Memory B cell (primary cell): Measurements from ENCODE around the gene PBX4.
"Not testable (repeated sequence)": the region's sequence is repeated elsewhere in the genome, so short reads cannot be mapped to it uniquely, and the experiment has no call there.

Experiments
- ATAC-seq: fragments of 150-1000 bp; cut with Tn5 transposase; 2 replicates; pipeline ENCODE4 v1.10.0; 2021; ENCODE audit warnings: low read depth, mild to moderate bottlenecking, moderate library complexity
- DNase-seq, 2 donors: peaks; one replicate each; pipeline ENCODE4 v3.0.0; 2022; ENCODE audit warnings: low spot score in 2 of 2
- H3K27ac Mint-ChIP-seq: one replicate; pipeline ENCODE4 v1.8.0; 2022; ENCODE audit warnings: mild to moderate bottlenecking, moderate library complexity, mixed read lengths
- H3K27me3 Mint-ChIP-seq: one replicate; pipeline ENCODE4 v1.8.0; 2022; ENCODE audit warnings: mixed read lengths
- H3K36me3 Mint-ChIP-seq: one replicate; pipeline ENCODE4 v1.8.0; 2022; ENCODE audit warnings: mild to moderate bottlenecking, mixed read lengths
- H3K4me1 Mint-ChIP-seq: one replicate; pipeline ENCODE4 v1.8.0; 2022; ENCODE audit warnings: mixed read lengths
- H3K4me3 Mint-ChIP-seq: one replicate; pipeline ENCODE4 v1.8.0; 2022; ENCODE audit warnings: mild to moderate bottlenecking, moderate library complexity, mixed read lengths
- H3K9me3 Mint-ChIP-seq: one replicate; pipeline ENCODE4 v1.8.0; 2022; ENCODE audit warnings: mixed read lengths

PBX4 gene

GRCh38 chr19:19618219-19619051 is at the start of gene PBX4:
PBX4 (minus strand) TSS chr19:19618687; CDS start chr19:19618629, 58 bp downstream.
- Mint-ChIP-seq H3K27ac (peak within 1 kb of the TSS; percentile 88), H3K4me3 (peak within 1 kb of the TSS; percentile 86), H3K9me3 (no peaks in the 10 kb centered on the region), H3K36me3 (peaks cover 2% of the 10 kb centered on the region), H3K4me1 (peaks cover 18% of the 10 kb centered on the region), H3K27me3 (no peaks in the 10 kb centered on the region)
- peak; percentile 95 for ATAC-seq
- peak; percentile 95 to 100 for DNase-seq

GRCh38 chr19:19665420-19665948 is 47.0 kb upstream of the PBX4 start:
- ATAC-seq, DNase-seq, H3K36me3 Mint-ChIP-seq, H3K9me3 Mint-ChIP-seq, H3K27me3 Mint-ChIP-seq, H3K27ac Mint-ChIP-seq: not testable (repeated sequence)
- Mint-ChIP-seq H3K4me3 (peak overlapping the region; percentile 8), H3K4me1 (peaks cover 21% of the 10 kb centered on the region)

- Mint-ChIP-seq H3K36me3 (peaks cover 10% of the 10 kb centered on the region), H3K4me1 (peaks cover 21% of the 10 kb centered on the region), H3K9me3 (no peaks in the 10 kb centered on the region), H3K27me3 (no peaks in the 10 kb centered on the region), H3K4me3 (peak within 1 kb of the TSS; percentile 89), H3K27ac (peak within 1 kb of the TSS; percentile 99)
- peak; percentile 91 to 93 for DNase-seq
- ATAC-seq, result peak; percentile 68
These were observed 45.0 kb upstream of the PBX4 start, which contains the start of gene ATP13A1 for GRCh38 chr19:19663256-19664120. ATP13A1 (minus strand) TSS chr19:19663676; CDS start chr19:19663666, 10 bp downstream.

- Mint-ChIP-seq H3K27ac (peak overlapping the region; percentile 99), H3K36me3 (peaks cover 14% of the 10 kb centered on the region), H3K9me3 (no peaks in the 10 kb centered on the region)
These were observed 44.4 kb upstream of the PBX4 start for GRCh38 chr19:19662871-19663255.

GRCh38 chr19:19662344-19662743 is 43.9 kb upstream of the PBX4 start:
- Mint-ChIP-seq H3K36me3 (peaks cover 17% of the 10 kb centered on the region), H3K27ac (peak overlapping the region; percentile 99), H3K4me1 (peaks cover 21% of the 10 kb centered on the region), H3K27me3 (no peaks in the 10 kb centered on the region), H3K9me3 (no peaks in the 10 kb centered on the region), H3K4me3 (peak overlapping the region; percentile 89)
- ATAC-seq, result no peak
- no peak for DNase-seq

More at GRCh38 chr19:19662871-19663255, 44.4 kb upstream of the PBX4 start:
- Mint-ChIP-seq H3K4me3 (peak overlapping the region; percentile 89), H3K4me1 (peaks cover 21% of the 10 kb centered on the region), H3K27me3 (no peaks in the 10 kb centered on the region)
- DNase-seq (no peak), ATAC-seq (no peak)

- H3K9me3 Mint-ChIP-seq, result no peaks in the 10 kb centered on the region
- peak overlapping the region; percentile 99 for H3K27ac Mint-ChIP-seq
- DNase-seq (peak; percentile 49 to 75), ATAC-seq (peak; percentile 59)
- H3K27me3 Mint-ChIP-seq, result no peaks in the 10 kb centered on the region
- peaks cover 20% of the 10 kb centered on the region for H3K36me3 Mint-ChIP-seq
- peak overlapping the region; percentile 89 for H3K4me3 Mint-ChIP-seq
- H3K4me1 Mint-ChIP-seq, result peaks cover 23% of the 10 kb centered on the region
These were observed 43.3 kb upstream of the PBX4 start for GRCh38 chr19:19661675-19662251.

- H3K9me3 Mint-ChIP-seq, result no peaks in the 10 kb centered on the region
- H3K27me3 Mint-ChIP-seq, result no peaks in the 10 kb centered on the region
- peaks cover 20% of the 10 kb centered on the region for H3K4me1 Mint-ChIP-seq
- H3K27ac Mint-ChIP-seq, result peak overlapping the region; percentile 99
- peak overlapping the region; percentile 89 for H3K4me3 Mint-ChIP-seq
- DNase-seq, result no peak
- H3K36me3 Mint-ChIP-seq, result peaks cover 24% of the 10 kb centered on the region
- no peak for ATAC-seq
These were observed 42.7 kb upstream of the PBX4 start for GRCh38 chr19:19661141-19661674.

- DNase-seq (no peak), ATAC-seq (no peak)
- peaks cover 30% of the 10 kb centered on the region for H3K36me3 Mint-ChIP-seq
- H3K27me3 Mint-ChIP-seq, result no peaks in the 10 kb centered on the region
- no peak overlapping the region for H3K27ac Mint-ChIP-seq
- H3K9me3 Mint-ChIP-seq, result no peaks in the 10 kb centered on the region
- H3K4me1 Mint-ChIP-seq, result peaks cover 20% of the 10 kb centered on the region
- no peak overlapping the region for H3K4me3 Mint-ChIP-seq
These were observed 41.3 kb upstream of the PBX4 start for GRCh38 chr19:19659646-19660245.

- DNase-seq (no peak), ATAC-seq (no peak)
- H3K4me1 Mint-ChIP-seq, result peaks cover 19% of the 10 kb centered on the region
- no peaks in the 10 kb centered on the region for H3K9me3 Mint-ChIP-seq
- H3K4me3 Mint-ChIP-seq, result no peak overlapping the region
- H3K36me3 Mint-ChIP-seq, result peaks cover 44% of the 10 kb centered on the region
- no peaks in the 10 kb centered on the region for H3K27me3 Mint-ChIP-seq
- H3K27ac Mint-ChIP-seq, result no peak overlapping the region
These were observed 38.9 kb upstream of the PBX4 start for GRCh38 chr19:19657397-19657783.

GRCh38 chr19:19656451-19657396 is 38.2 kb upstream of the PBX4 start:
- no peak overlapping the region for H3K27ac Mint-ChIP-seq
- no peak overlapping the region for H3K4me3 Mint-ChIP-seq
- peaks cover 14% of the 10 kb centered on the region for H3K4me1 Mint-ChIP-seq
- H3K9me3 Mint-ChIP-seq, result no peaks in the 10 kb centered on the region
- peaks cover 47% of the 10 kb centered on the region for H3K36me3 Mint-ChIP-seq
- no peak for DNase-seq
- H3K27me3 Mint-ChIP-seq, result no peaks in the 10 kb centered on the region
- ATAC-seq, result no peak

- H3K4me3 Mint-ChIP-seq, result no peak overlapping the region
- peaks cover 42% of the 10 kb centered on the region for H3K36me3 Mint-ChIP-seq
- no peaks in the 10 kb centered on the region for H3K27me3 Mint-ChIP-seq
- H3K27ac Mint-ChIP-seq, result no peak overlapping the region
- no peaks in the 10 kb centered on the region for H3K9me3 Mint-ChIP-seq
- peaks cover 8% of the 10 kb centered on the region for H3K4me1 Mint-ChIP-seq
- DNase-seq (no peak), ATAC-seq (no peak)
These were observed 37.3 kb upstream of the PBX4 start for GRCh38 chr19:19655641-19656343.

GRCh38 chr19:19655051-19655594 is 36.6 kb upstream of the PBX4 start:
- DNase-seq (no peak), ATAC-seq (no peak)
- no peak overlapping the region for H3K4me3 Mint-ChIP-seq
- H3K9me3 Mint-ChIP-seq, result no peaks in the 10 kb centered on the region
- H3K4me1 Mint-ChIP-seq, result peaks cover 8% of the 10 kb centered on the region
- H3K27ac Mint-ChIP-seq, result no peak overlapping the region
- peaks cover 43% of the 10 kb centered on the region for H3K36me3 Mint-ChIP-seq
- H3K27me3 Mint-ChIP-seq, result no peaks in the 10 kb centered on the region
